Anterior cingulate cortex (tissue), 58 donors: ENCODE measurements around the gene EHBP1.
A peak's percentile ranks its signal among the peaks of the same experiment; 100 is the strongest.

Source experiments
- DNase-seq, 58 donors: peaks; one replicate each; lab custom pipeline; 2025; lab: John Stamatoyannopoulos, UW

The EHBP1 gene

GRCh38 chr2:62868947-62869346 is 163.4 kb downstream of the EHBP1 start:
- DNase-seq = no peak

GRCh38 chr2:62870966-62871365 is 165.5 kb downstream of the EHBP1 start:
- DNase-seq = no peak

GRCh38 chr2:62871506-62871905 is 166.0 kb downstream of the EHBP1 start:
- DNase-seq = no peak

GRCh38 chr2:62873603-62874002 is 168.1 kb downstream of the EHBP1 start:
- no peak for DNase-seq

- no peak for DNase-seq
These were observed 169.4 kb downstream of the EHBP1 start for GRCh38 chr2:62874881-62875383.

GRCh38 chr2:62881162-62881795 is 175.8 kb downstream of the EHBP1 start:
- DNase-seq = no peak

DNA sequence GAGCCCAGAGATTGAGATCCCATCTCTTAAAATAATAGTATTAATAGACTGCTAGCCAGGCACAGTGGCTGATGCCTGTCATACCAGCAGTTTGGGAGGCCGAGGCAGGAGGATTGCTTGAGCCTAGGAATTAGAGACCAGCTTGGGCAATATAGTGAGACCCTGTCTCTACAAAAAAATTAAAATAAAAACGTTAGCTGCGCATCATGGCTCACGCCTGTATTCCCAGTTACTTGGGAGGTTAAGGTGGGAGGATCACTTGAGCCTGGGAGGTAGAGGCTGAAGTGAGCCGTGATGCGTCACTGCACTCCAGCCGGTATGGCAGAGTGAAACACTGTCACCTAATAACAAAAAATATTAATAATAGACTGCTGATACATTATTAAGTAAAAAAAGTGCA is 178.1 kb downstream of the EHBP1 start:
- DNase-seq = no peak

GRCh38 chr2:62884086-62884485 is 178.6 kb downstream of the EHBP1 start:
- DNase-seq = no peak

- DNase-seq = no peak
These were observed 179.0 kb downstream of the EHBP1 start for GRCh38 chr2:62884514-62884913.

GRCh38 chr2:62894966-62895631 is 189.6 kb downstream of the EHBP1 start:
- no peak for DNase-seq

- no peak for DNase-seq
These were observed 190.1 kb downstream of the EHBP1 start for GRCh38 chr2:62895632-62896009.

- no peak for DNase-seq
These were observed 191.8 kb downstream of the EHBP1 start for GRCh38 chr2:62897187-62897827.

- DNase-seq = no peak
These were observed 198.8 kb downstream of the EHBP1 start for GRCh38 chr2:62904344-62904743.

DNA sequence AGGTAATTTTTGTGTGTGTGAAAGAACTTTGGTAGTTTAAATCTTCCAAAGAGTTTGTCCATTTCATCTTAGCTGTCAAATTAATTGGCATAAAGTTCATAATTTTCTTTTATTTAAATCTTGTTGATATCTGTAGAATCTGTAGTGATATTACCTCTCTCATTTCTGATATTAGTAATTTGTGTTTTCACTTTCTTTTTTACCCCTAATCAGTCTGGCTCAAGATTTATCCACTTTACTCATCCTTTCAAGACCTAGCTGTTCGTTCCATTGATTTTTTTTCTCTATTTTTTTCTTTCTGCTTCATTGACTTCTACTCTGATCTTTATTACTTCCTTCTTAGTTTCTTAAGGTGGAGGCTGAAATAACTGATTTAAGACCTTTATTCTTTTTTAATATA is 202.6 kb downstream of the EHBP1 start:
- DNase-seq = no peak

DNA sequence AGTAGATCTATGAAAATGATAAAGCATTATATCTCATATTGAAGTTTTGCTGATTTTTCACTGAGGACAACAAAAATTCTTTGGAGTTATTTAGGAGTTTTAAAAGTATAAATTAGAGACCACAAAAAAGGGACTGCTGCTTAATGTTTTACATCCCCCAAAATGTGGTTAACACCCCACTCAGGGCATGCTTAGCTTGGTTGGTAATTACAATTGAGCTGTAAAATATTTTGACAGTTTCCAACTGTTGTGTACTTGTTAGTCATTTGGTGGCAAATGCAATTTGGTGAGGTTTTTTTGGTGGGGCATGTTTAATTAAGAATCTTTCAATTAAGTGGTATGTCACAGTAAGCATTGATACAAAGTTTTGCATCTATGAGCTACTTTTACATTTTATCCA is 207.8 kb downstream of the EHBP1 start:
- DNase-seq = no peak

- DNase-seq = no peak
These were observed 213.5 kb downstream of the EHBP1 start for GRCh38 chr2:62919041-62919440.

DNA sequence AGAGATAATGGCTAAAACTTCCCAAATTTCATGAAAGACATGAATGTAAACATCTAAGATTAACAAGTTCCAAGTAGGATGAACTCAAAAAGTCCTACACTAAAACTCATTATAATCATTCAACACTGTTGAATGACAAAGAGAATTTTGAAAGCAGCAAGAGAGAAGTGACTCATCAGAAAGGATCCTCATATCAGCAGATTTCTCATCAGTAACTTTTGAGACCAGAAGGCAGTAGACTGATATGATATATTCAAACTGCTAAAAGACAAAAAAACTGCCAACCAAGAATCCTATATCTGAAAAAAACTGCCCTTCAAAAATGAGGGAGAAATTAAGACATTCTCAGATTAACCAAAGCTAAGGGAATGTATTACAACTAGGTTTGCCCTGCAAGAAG is 214.6 kb downstream of the EHBP1 start:
- DNase-seq = no peak

DNA sequence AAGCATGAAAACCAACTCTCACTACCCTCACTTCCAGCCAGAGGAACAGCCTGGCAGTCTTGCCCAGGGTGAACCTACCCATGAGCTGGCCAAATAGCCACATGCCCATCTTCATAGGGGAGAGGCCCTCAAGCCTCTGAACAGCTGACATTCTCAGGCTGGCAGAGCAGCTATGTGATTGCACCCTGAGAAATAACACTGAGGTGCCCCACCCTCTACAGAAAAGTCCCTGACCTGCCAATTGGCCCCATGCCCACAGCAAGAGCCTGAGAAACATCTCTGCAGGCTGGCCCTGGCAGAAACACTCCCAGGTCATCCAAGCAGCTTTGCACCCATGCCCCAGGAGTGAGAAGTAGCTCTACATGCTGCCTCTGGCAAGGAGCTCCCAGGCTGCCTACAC is 217.7 kb downstream of the EHBP1 start:
- peak in 1 of 58 donors; percentile 0 for DNase-seq

GRCh38 chr2:62923881-62924280 is 218.4 kb downstream of the EHBP1 start:
- no peak for DNase-seq

DNA sequence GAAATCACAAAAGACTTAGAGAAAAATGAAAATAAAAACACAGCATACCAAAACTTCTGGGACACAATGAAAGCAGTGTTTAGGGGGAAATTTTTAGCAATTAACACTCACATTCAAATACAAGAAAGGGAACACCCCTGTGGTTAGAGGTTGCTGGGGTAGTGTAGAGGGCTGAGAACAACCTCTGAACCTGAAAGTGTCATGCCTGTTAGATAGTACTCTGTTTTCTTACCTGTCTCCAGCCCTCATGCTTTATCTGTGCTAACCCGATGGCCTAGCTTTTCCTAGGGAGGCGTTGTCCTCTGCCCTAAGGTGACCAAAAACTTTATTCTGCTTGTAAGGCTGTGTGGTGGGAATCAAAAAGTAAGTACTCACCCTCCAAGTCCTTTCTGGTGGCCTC is 222.5 kb downstream of the EHBP1 start:
- no peak for DNase-seq

- no peak for DNase-seq
These were observed 226.0 kb downstream of the EHBP1 start for GRCh38 chr2:62931536-62931935.

- no peak for DNase-seq
These were observed 227.9 kb downstream of the EHBP1 start for GRCh38 chr2:62933398-62933917.
